ENCODE results near the gene PNPLA7. TPM values are rescaled to one million over a fixed set of nuclear protein-coding genes. Genes with fewer than 3 reads are reported as not detected.

The PNPLA7 gene
- total RNA-seq, 2 experiments from 2014 or later, result 1.5 to 10.2 TPM

DNA sequence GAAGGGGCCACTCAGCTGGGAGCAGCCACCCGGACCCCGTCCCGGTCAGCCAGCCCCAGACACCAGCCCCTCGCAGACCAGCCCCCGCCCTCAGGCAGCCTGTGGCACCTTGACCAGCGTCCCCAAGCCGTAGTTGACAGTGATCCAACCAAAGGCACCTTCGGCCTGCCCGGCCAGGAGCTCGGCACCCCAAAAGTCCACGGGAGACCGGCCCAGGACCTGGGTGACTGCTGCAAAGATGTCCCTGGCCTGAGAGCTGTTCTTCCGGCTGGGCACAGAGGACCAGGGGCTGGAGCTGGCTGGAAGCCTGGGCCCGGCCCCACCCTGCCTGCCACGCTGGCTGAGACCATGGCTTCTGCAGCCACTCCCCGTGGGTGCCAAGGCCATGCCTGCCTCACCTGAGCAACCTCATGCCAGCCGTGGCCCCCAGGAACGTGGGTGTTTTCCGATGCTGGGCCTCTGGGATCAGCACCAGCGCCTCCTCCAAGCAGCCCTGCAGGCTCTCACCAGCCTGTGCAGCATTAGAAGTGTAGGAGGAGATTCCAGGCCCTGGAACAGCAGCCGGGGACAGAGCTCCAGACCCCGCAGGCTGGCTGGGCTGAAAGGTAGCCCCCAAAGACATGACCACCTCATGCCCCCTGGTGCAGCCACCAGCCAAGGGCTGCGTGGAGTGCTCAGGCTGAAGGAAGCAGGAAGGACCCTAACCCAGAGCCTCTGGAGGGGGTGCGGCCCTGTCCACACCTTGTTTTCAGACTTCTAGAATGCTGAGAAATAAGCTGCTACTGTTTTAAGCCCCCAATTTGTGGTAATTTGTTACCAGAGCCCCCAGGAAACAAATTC lies 113.2 kb downstream of the PNPLA7 start:
- CTCF ChIA-PET (ENCODE audit: unreplicated experiment), result interaction anchor here (0.5 kb wide), 1 partner anchor 199 kb away, joined by 3 read pairs; no protein-coding TSS in a partner anchor
- H3K4me2 ChIP-seq (ENCODE audit: low read length), result no peak overlapping the region
- DNase-seq (ENCODE audit: low spot score), result no peak

DNA sequence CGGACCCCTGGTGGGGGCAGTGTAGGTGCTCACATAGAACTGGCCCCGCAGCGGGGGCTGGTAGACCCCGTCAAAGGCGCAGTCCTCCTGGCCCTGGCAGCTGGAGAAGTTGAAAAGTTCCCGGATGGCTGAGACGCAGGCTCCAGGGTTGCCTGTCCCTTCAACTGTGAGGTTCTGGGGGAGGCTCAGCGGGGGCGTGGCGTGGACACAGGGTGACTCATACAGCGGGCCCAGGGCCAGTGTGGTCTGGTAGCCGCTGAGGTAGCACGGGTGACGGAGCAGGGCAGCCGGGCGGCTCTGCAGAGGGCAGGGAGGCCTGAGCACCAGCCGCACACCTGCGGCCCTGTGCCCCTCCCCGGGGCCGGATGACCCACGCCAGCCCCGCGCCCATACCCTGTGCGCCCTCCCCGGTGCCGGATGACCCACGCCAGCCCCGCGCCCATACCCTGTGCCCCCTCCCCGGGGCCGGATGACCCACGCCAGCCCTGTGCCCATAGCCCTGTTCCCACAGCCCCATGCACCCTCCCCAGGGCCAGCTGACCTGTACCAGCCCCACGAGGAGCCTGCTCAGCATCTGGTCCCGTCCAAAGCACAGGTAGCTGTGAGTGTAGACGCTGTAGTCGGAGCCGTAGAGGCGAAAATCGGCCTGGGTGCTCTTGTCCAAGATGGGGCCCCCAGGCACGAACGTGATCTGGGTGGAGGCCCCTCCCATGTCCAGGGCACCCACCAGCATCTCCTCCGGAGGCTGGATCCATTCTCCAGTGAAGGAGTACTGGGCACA lies 114.0 kb downstream of the PNPLA7 start:
- Histone ChIP-seq H4K20me1 (ENCODE audit: insufficient read depth, low read length) (no peaks in the 10 kb centered on the region; the same call in 1 of the 2 replicates), H3K27ac (ENCODE audit: low read depth, low read length, poor library complexity, severe bottlenecking) (no peak overlapping the region), H2AFZ (ENCODE audit: low read length) (no peak overlapping the region), H3K4me2 (ENCODE audit: low read length) (no peak overlapping the region), H3K9me2 (ENCODE audit: insufficient read depth, low read length) (no peaks in the 10 kb centered on the region), H3K79me2 (ENCODE audit: insufficient read depth, low read depth, low read length) (no peaks in the 10 kb centered on the region), H3K36me3 (ENCODE audit: insufficient read depth, low read length) (no peaks in the 10 kb centered on the region), H3K4me1 (ENCODE audit: insufficient read depth, low read length, poor library complexity, severe bottlenecking) (no peaks in the 10 kb centered on the region), H3K9me3 (ENCODE audit: low read length) (no peaks in the 10 kb centered on the region), H3K4me3 (ENCODE audit: low read depth, low read length, poor library complexity, severe bottlenecking) (no peak overlapping the region)
- ChIA-PET CTCF (ENCODE audit: unreplicated experiment) (no interaction called here), POLR2A (no interaction called here)
- no TSS peak for BruUV-seq (replicated peaks)
- intact Hi-C loops (cut with micrococcal nuclease; ENCODE audit: unreplicated experiment), result no loop called here
- TF ChIP-seq, protein P1, sequence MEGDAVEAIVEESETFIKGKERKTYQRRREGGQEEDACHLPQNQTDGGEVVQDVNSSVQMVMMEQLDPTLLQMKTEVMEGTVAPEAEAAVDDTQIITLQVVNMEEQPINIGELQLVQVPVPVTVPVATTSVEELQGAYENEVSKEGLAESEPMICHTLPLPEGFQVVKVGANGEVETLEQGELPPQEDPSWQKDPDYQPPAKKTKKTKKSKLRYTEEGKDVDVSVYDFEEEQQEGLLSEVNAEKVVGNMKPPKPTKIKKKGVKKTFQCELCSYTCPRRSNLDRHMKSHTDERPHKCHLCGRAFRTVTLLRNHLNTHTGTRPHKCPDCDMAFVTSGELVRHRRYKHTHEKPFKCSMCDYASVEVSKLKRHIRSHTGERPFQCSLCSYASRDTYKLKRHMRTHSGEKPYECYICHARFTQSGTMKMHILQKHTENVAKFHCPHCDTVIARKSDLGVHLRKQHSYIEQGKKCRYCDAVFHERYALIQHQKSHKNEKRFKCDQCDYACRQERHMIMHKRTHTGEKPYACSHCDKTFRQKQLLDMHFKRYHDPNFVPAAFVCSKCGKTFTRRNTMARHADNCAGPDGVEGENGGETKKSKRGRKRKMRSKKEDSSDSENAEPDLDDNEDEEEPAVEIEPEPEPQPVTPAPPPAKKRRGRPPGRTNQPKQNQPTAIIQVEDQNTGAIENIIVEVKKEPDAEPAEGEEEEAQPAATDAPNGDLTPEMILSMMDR (conservative IDR thresholded peaks at IDR 0.05; ENCODE audit: low read length), result no peak
- no peak for TF ChIP-seq EZH2phosphoT487 (IDR thresholded peaks at IDR 0.05; ENCODE audit: borderline replicate concordance, low read depth, low read length)
- DNase-seq (ENCODE audit: low spot score), result no peak

More for the DNA sequence above, 113.2 kb downstream of the PNPLA7 start:
- Histone ChIP-seq H3K27ac (ENCODE audit: low read depth, low read length, poor library complexity, severe bottlenecking) (no peak overlapping the region), H4K20me1 (ENCODE audit: insufficient read depth, low read length) (no peaks in the 10 kb centered on the region; the same call in 1 of the 2 replicates), H3K9me2 (ENCODE audit: insufficient read depth, low read length) (no peaks in the 10 kb centered on the region), H3K79me2 (ENCODE audit: insufficient read depth, low read depth, low read length) (no peaks in the 10 kb centered on the region), H2AFZ (ENCODE audit: low read length) (no peak overlapping the region), H3K36me3 (ENCODE audit: insufficient read depth, low read length) (no peaks in the 10 kb centered on the region), H3K9me3 (ENCODE audit: low read length) (no peaks in the 10 kb centered on the region), H3K4me3 (ENCODE audit: low read depth, low read length, poor library complexity, severe bottlenecking) (no peak overlapping the region), H3K4me1 (ENCODE audit: insufficient read depth, low read length, poor library complexity, severe bottlenecking) (no peaks in the 10 kb centered on the region)
- TF ChIP-seq EZH2phosphoT487 (IDR thresholded peaks at IDR 0.05; ENCODE audit: borderline replicate concordance, low read depth, low read length), result no peak
- TF ChIP-seq, protein P1 (conservative IDR thresholded peaks at IDR 0.05; ENCODE audit: low read length), result no peak
- no TSS peak for BruUV-seq (replicated peaks)
- intact Hi-C loops (cut with micrococcal nuclease; ENCODE audit: unreplicated experiment), result no loop called here
- POLR2A ChIA-PET, result no interaction called here
